HG03378 (cell line): ENCODE measurements around the gene ADRB1.
A peak's percentile ranks its signal among the peaks of the same experiment; 100 is the strongest.

Source experiments
- ATAC-seq: cut with Tn5 transposase; IDR thresholded peaks from one replicate; pipeline ENCODE4 v1.9.1; 2021; ENCODE audit warnings: mild to moderate bottlenecking, moderate library complexity; ENCODE audit not compliant: unreplicated experiment

Gene ADRB1

DNA sequence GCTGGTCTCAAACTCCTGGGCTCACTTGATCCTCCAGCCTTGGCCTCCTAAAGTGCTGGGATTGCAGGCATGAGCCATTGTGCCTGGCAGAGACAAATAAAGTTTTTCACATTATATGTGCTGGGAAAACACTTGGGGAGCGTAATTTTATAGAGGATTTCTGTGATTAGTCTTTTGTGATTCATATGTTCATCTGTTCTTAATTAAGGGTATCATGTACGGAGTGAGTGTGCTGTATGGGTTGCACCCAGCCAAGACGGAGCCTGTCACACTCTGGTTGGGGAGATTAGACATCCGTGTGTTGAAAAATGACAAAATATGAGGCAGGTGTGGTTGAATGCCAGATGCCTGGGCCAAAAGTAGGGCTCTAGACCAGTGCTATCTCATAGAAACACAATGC is 10.3 kb downstream of the ADRB1 start:
- ATAC-seq, result no peak

DNA sequence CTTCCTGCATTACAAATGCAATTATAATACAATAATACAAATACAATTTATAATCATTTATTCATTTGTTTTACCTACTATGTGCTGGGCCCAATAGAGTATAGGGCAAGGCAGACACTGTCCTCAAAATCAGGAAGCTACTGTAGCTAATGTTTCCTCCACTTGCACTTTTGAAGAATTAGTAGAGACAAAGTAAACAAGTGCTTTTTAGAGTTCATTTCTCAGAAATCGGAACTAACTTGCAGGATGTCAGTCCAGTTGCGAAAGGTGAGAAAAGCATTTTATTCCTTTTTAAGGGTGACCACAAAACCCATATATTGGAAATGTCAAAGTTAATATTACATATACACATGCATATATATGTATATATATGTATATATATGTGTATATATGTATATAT is 14.2 kb downstream of the ADRB1 start:
- ATAC-seq, result no peak

DNA sequence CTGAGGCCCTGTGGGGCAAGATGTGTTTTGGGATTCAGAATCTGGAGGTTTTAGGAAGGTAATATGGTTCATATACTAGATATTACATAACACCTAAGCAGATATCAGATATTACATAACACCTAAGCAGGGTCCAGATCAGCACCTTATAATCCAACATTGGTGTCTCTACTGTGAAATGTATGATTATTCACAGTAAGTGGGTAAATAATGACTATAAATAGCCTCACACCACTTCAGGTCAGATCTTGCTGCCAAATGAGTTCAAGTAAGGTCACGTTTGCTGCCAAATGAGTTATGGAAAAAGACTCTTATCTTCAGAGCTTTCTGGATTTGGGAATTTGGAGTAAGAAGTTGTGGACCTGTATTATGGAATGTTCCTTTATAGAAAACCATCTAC is 14.6 kb downstream of the ADRB1 start:
- ATAC-seq, result no peak

DNA sequence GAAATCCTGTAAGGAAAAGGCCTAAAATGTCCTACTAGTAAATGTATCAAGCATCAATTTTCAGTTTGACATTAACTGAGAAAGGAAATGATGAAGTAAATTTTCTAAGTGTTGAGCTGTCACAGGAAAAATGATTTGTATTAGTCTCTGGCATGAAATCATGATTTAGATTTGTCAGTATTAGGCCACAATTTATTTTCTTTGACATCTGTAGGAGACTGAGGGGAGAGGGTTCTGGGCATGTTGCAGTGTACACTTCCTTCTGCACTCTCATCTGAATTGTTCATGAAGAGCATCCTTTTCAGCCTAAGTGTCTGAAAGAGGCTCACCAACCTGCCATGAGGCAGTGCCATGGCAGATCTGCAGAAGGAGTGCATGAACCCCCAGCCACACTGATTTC is 15.9 kb downstream of the ADRB1 start:
- no peak for ATAC-seq

DNA sequence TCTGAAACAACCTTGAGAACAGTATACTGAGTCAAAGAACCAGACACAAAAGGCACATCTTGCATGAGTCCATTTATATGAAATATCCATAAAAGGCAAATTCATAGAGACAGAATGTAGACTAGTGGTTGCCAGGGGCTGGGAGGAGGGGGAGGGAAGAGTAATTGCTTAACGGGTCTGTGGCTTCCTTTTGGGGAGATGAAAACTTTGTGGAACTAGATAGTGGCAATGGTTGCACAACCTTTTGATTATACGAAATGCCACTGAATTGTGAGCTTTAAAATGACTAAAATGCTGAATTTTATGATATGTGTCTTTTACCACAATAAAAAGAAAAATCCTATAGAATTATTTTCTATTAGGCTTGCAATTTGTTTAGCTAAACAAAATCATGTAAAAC is 16.8 kb downstream of the ADRB1 start:
- ATAC-seq, result no peak

DNA sequence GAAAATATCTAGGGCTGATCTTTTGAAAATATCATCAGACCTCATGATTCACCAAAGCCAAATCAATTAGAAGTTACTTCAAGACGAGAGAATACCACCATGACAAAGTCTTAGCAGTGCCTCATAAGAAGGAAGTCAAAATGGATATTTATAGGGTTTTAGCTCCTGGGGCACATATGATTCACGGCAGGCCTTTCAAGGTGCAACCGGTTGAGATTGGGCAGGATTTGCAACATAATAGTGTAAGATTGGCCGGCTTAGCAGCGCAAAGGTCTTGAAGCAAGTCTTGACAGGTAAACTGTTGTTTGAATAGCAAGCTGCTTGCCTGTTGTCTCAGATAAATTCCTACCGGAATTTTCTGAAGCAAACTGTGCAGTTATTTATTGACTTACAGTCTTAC is 17.5 kb downstream of the ADRB1 start:
- no peak for ATAC-seq

DNA sequence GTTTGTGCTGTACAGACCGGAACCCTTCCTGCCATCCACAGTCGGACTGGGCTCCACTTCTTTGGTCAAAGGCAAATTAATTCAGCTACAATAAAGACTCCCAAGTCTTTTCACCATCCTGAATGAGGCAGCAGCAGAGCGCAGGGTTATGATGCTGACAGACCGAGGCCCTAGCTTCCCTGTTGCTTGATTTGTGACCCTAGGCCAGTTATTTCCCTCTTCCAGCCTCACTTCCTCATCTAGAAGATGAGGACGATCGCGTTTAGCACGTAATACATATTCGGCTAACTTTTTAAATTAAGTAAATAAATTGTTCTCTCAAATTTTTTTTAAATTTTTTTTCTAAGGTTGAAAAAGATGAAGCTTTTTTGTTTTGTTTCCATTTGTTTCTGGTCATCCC is 18.1 kb downstream of the ADRB1 start:
- no peak for ATAC-seq

DNA sequence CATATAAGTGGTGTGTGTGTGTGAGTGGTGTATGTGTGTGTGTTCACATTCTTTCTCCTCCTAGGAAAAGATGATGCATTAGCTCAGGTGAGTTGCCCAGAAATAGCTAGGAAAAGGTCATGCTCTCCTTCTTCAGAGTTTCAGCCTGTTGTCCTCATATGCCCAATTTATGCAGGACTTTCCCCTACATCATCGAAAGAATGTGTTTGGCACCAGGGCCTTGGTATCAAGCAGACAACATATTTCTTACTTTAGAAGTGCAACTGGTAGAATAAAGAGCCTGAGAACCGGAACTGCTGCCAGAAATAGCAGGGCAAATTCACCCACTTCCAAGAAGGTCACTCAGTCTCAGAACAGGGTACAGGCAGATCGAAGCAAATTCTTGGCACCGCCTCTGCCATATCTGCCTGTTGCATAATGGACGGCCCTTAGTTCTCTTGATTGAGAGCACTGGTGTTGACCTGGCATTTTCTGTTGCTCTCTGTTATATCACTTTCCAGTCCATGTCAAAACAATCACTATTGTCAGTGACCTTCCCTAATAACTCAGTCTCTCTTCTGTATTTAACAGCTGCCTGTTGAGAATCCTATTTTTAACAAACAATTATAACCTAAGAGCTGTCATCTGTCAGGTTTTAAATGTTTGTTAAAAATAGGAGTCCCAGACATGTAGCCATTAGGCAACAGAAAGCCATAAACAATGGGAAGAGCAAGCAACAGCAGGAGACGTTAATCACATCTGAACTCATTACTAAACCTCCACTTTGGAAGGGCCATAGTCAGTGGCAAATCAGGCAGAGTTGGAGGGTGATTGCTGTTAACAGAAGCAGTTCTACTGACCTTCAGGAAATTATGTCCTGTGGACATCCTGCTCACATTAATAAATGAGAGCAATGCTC is 20.7 kb downstream of the ADRB1 start:
- ATAC-seq, result no peak

DNA sequence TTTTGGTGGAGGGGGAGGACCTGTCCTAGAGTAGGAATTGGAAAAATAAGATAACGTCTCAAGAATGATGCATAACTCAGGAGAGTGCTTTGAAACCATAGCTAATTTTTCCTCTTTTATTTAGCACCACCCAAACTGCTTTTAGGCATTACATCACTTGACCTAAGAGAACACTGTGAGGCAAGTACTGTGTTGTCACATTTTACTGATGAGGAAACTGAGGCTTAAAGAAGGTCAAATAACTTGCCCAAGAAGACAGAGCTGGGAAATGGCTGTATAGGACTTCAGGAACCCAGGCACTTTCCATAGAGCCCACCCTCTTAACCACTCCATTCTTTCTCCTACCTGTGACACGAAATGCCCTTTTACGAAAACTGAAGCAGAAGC is 21.4 kb downstream of the ADRB1 start:
- no peak for ATAC-seq

DNA sequence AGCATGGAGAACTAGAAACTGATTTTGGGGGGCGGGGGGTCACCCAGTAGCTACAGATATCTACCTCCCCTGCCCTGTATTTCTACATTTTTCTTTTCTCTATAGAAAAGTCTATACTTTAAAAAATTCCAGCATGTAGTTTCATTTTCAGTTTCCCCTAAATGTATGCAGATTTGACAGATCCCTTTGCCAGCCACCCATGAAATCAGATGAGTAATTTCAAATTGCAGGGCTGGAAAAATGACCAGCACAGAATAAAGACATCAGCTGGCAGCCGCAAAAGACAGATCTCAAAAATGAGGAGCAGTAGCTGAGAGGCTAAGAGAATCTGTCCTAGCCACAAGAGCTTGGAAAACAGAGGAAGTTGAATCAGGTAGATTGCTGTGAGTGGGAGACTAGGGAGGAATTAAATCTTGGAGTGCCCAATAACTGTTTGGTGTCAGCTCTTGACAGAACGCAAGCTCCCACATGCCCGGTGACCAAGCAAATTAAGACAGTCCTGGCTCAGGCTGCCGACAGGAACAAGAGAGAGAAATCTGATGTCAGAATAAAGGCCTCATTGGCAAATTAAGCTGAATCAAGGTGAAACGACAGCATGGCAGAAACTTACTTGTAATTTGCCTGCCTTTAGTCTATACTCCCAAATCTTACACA is 24.5 kb downstream of the ADRB1 start:
- no peak for ATAC-seq

DNA sequence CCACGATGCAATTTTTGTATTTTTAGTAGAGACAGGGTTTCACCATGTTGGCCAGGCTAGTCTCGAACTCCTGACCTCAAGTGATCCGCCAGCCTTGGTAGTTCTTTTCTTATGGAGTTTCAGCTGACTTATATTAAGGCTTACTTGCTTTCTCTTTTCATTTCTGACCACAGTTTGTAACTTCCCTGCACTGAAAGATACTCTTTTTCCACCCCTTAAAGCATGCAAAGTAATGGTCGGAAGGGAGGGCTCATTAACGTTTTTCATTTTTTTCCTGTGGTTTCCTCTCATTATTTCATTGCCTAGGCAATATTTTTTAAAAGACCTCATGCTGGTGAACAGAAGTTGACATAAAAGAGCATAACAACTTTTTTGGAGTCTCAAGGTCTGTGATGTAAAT is 27.0 kb downstream of the ADRB1 start:
- ATAC-seq, result no peak

DNA sequence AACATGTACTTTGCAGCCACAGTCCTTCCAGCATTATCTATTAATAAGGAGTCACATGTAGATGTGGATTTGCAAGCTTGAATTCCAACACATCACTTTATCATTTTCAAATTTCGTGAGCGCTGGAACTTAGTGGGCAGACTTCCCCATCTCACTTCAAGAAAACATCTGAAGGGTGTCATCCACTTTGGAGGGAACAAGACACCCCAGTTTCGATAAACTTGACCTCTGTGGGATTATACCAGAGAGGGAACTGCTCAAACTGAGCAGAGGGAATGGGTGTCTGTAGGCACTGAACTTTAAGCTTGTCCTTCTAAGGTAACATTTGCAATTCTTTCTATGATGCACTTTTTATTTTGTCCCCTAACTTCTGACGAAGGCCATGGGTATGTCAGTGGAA is 27.5 kb downstream of the ADRB1 start:
- no peak for ATAC-seq

DNA sequence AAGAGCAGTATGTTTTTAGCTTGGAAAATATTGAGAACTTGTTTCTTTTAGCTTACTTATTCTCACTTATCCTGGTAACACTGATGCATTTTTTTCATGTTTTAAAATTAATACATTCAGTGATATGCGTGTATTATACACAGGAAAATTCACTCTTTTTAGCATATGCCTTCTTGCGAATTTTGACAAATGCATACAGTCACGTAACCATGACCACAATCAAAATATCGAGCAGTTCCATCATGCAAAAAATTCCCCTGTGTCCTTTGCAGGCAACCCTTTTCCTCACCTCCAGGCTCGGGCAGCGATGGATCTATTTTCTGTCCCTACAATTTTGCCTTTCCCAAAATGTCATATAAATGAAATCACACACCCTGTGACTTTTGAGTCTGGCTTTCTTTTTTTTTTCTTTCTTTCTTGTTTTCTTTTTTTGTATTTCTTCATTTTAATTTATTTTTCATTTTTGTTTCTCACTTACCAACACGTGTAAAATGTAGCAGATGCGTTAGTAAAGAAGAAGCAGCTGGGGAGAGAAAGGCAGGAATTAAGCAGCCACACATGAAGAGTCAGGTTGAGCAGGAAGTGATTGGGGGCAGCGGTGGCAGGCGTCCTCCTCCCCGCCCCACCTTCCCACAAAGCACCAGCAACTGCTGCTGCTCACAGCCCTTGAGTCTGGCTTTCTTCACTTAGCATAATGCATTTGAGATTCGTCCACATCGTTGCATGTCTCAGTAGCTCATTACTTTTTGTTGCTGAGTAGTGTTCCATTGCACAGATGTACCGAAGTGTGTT is 29.9 kb downstream of the ADRB1 start:
- ATAC-seq, result no peak

DNA sequence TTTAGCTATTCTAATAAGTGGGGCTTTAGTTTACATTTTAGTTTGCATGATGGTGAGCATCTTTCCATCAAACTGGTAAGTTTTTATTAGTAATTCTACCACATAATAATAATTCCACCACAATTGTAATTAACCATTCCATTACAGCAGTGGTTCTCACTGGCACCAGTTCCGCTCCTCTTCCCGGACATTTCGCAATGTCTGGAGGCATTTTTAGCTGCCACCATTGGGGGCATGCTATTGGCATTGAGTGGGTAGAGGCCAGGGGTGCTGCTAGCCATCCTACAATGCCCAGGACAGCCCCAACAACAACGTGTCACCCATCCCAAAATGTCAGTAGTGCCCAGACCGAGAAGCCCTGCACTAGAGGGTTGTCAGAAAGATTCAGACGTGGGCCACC is 31.4 kb downstream of the ADRB1 start:
- no peak for ATAC-seq

DNA sequence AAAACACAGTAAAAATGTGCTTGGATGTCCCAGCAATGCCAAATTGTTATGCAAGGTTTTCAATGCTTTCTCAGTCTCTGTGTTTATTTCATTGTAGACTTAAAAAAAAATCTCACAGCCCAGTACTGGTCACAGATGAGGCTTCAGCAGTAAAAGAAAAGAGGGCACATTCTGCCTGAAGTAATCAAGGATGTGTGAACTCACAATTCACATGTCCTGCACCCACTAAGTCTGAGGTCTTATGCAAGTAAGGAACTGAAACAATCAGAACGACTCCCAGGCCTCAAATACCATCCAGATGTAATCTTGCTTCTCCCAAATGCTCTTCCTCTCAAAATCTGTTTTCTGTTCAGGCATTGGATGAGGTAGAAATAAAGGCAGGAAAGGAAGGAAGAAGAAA is 33.7 kb downstream of the ADRB1 start:
- ATAC-seq, result no peak

DNA sequence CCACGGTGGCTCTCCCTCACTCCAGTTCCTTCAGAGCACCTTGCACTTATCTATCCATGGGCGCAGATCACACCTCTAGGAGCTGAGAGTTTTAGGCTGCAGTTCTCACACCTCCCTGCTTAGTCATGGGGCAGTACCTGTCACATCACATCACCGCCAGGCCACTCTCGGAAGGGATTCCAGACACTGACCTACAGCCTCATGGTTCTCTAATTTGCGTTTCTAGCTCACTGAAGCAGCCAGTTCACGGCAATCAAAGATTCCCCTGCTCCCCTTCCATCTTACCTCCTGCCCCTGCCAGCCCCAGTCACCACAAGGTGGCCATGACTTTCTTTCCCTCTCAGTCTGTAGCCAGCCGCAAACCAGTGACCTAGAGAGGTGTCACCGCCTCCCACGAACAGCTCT is 34.2 kb downstream of the ADRB1 start:
- peak; percentile 61 for ATAC-seq

DNA sequence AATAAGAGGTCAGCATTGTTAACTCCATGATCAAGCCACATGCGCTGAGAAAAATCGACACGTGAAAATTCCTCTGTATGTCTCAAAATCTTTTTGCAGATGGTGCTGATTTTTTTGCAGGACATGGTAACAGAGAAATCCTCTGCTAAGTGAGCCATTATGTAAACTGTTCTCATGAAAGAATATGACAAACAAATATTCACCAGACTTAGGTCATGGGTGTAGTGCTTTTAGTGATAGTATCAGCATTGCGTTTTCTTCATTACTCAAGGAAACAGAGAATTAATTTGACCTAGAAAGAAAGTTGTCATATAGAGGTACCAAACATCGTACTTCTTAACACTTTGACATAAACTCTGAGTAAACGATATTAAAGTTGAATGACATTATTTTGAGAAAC is 34.7 kb downstream of the ADRB1 start:
- no peak for ATAC-seq

DNA sequence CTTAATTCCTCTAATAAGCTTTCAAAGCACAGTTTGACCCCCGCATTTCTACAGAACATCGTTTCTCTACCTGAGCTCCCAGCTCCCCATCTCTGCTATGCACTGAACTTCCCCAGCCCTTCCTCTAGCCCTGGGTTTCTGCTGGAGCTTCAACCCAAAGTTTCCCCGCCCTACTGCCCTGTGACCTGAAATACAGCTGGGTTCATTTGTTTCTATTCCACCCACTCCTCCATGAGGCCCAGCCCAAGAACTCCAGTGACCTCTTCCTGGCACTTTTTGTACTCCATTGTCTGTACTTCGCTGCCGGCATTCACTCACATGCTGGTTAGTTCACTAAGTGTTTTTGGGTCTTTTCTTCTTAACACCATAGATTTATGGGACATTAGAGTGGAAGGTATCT is 35.8 kb downstream of the ADRB1 start:
- no peak for ATAC-seq

DNA sequence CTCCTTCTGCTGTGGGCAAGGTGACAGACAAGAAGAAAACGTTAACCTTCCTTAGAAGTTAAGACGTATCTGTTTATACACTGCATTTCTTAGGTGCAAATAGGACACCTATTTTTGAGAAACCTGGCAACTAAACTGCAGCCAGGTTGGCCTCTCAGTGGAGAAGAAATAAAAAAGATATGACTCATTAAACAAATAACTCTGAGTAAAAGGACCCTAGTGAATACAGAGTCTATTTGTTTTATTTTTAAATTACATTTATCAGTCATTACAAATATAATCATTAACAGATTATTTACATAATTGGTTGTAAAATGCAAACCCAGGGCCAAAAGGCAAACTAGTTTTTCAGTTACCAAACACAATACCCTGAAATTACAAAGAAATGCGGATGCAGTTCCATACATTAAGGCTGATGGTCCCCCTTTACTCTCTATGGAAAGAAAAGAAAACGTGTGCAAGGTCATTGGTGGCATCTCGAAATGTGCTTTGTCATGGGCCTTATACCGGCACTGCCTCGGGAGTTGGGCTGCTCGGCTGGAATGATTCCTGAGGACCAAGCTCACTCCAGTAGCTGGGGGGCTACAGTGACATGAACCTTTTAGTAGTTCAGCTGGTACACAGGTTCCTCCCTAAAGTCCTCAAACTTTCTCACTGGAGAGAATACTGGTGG is 38.4 kb downstream of the ADRB1 start:
- no peak for ATAC-seq

DNA sequence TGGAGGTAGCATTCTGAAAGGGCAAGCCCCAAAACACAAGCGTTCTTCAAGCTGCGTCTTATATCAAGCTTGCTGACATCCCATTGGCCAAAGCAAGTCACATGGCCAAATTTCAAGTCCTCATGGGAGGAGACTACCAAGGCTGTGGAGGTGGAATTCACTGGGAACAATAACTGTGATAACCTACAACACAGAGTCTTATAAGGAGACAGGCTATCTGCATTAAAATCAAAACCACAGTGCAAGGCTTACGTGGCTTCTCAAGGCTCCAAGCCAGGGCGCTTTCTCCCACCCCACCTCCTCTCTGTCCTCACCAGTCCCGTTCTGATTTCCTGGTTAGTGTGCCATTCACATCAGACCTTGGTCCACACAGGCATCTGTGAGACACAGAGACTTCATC is 39.4 kb downstream of the ADRB1 start:
- no peak for ATAC-seq

DNA sequence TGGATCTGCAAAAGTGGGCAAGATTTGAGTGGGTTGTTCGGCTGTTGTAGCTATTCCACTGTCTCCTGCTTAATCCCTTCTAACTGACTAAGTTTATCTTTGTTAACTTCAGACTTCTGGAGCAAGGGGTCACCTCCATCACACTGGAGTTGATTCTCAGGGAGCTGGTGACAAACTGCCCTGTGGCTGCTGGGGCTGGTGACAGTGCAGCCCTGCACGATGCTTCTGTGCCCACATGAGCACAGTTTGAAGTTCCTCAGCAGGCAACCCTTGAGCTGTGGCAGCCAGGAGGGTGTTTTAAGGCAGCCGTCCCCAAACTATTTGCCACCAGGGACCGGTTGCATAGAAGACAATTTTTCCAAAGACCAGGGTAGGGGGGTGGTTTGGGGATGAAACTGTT is 40.5 kb downstream of the ADRB1 start:
- ATAC-seq, result no peak
